GM19035 (cell line): ENCODE measurements around the gene EYS.
"Not testable (repeated sequence)": the region's sequence is repeated elsewhere in the genome, so short reads cannot be mapped to it uniquely, and the experiment has no call there.

Source experiments
- ATAC-seq: cut with Tn5 transposase; IDR thresholded peaks from one replicate; pipeline ENCODE4 v1.9.1; 2021; ENCODE audit not compliant: unreplicated experiment

The EYS gene

DNA sequence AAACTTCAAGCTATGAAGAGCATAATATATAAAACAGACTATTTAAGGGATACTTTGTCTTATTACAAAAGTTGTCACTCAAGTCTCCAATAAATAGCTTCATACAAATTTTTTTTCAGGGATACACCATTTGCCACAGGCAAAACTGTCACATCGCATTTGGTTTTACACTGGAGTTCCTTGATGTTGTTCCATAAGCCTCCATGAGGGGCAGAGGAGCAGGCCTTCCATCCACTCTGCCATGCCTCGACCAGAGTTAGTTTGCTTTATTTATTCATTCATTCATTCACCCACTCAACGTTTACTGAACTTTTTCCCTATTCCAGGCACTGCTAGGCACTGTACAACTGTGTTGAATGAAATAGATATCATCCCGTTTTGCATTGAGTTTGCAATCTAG, 1824.8 kb downstream of the EYS start:
- no peak for ATAC-seq

- no peak for ATAC-seq
These were observed 1825.2 kb downstream of the EYS start for GRCh38 chr6:63881791-63882190.

DNA sequence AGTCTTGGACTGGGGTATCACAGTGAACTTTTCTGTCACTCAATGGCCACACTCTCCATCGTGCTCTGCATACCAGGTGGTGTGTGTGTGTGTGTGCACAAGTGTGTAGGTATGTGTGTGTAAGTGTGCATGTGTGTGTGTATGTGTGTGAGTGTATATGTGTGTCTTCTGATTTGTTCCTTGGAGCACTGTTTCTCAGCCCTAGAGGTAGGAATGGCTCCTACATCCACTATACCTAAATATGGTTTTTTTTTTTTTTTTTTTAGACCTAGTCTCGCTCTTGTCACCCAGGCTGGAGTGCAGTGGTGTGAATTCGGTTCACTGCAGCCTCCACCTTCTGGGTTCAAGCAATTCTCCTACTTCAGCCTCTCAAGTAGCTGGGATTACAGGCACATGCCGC, 1834.8 kb downstream of the EYS start:
- ATAC-seq: no peak

DNA sequence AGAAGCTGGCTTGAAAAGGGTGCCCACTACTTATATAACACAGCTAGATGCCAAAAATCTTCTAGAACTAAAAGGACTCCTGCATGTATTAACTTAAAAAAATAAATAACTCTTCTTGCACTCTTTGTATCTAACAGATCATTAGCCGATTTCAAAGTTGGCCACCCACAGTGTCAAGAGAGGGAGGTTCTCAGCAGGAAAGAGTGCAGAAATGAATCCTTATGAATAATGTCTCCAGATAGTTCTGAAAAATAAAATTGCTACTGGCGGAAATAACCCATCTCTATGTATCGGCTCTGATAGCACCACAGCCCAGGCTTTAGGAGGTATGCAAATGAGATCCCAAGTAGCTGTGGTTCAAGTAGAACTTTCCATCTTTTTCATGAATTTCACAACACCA, 1838.7 kb downstream of the EYS start:
- ATAC-seq: no peak

GRCh38 chr6:63864671-63865318, 1842.2 kb downstream of the EYS start:
- ATAC-seq: no peak

GRCh38 chr6:63864061-63864460, 1843.0 kb downstream of the EYS start:
- no peak for ATAC-seq

GRCh38 chr6:63862486-63863198, 1844.4 kb downstream of the EYS start:
- ATAC-seq: no peak

DNA sequence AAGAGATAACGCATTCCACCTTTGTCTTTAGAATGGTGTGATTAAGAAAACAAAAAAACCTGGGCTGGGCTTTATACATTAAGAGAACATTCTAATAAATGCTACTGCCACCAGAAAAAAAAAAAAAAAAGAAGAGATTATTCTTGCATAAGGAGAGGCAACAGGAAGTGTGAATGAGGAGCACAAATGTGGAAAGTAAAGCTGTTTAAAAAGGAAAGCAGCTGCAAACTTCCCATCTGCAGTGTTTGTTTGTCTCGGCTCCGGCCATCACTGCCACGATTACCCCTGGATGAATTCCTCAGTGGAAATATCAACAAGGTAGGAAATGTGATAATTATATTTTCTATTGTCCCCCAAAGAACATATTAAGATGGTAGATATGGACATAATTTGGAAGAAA, 1847.5 kb downstream of the EYS start:
- ATAC-seq: no peak

DNA sequence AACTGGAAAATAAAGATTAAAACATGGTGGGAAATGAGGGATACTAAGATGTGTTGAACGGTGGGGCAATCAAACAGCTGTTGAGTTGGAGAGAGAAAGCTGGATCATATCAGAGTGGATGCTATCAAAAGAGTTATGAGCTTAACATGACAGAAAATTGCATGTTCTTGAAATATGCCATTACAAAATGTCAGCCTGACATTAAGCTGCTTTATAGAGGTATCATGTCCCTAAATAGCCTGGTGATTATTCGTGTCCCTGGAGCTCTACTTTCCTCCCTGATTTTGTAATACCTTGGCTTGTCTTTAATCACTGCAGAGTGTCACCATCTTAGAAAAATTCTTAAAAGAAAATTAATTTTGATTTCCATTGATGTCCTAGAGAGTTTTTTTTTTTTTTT, 1848.3 kb downstream of the EYS start:
- no peak for ATAC-seq

DNA sequence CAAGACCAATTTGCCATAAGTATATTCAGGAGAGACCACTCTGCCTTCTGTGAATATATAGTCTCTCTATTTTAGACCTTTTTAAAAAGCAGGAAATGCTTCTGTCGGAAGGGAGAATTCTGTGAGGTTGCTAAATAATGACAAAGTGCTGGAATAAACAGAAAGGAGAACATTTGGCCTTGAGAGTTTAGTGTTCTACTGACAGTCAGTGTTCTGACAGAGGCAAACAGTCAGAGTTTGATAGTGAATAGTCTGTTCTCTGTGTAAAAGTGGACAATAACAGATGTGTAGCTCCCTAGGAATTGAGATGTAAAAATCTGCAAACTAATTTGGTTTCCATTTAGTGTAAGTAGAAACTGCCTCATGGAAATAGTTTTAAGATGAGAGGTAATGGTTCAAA, 1850.8 kb downstream of the EYS start:
- ATAC-seq: no peak

GRCh38 chr6:63844287-63844686, 1862.7 kb downstream of the EYS start:
- no peak for ATAC-seq

DNA sequence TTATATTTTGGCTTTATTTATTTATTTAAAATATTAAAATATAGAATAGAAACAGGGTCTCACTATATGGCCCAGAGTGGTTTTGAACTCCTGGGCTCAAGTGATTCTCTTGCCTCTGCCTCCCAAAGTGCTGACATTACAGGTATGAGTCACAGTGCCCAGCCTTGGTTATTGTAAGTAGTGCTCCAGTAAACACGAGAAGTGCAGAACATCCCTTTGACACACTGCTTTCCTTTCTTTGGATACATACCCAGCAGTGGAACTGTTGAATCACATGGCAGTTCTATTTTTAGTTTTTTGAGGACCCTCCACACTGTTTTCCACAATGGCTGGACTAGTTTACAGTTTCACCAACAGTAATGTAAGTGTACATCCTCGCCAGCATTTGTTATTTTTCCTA, 1867.5 kb downstream of the EYS start:
- ATAC-seq: no peak

DNA sequence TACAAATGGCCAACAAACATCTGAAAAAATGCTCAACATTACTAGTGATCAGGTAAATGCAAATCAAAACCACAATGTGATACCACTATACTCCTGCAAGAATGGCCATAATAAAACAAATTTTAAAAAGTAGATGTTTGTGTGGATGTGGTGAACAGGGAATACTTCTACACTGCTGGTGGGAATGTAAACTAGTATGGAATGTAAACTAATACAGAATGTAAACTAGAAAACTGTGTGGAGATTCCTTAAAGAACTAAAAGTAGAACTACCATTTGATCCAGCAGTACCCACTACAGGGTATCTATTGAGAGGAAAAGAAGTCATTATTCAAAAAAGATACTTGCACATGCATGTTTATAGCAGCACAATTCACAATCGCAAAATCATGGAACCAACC, 1878.3 kb downstream of the EYS start:
- ATAC-seq: not testable (repeated sequence)

DNA sequence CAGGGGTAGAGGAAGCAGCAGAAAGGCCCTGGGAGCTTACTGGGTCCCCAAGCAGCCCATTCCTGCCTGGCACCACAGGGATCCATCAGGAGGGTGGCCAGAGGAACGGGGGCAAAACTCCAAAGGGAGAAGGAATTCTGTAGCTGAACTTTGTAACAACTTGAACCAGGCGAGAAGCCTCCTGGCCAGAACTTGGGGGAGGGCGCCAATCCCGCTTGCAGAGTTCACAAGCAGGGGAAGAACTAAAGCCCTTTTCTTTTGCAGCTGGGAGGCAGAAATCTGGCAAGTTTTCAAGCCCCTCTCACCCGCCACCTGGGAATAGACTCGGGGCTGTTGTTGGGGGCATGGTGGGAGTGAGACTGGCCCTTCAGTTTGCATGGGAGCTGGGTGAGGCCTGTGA, 1882.3 kb downstream of the EYS start:
- ATAC-seq: no peak

GRCh38 chr6:63821442-63821841, 1885.6 kb downstream of the EYS start:
- ATAC-seq: no peak

GRCh38 chr6:63819831-63820230, 1887.2 kb downstream of the EYS start:
- ATAC-seq: no peak

- ATAC-seq: no peak
These were observed 1889.5 kb downstream of the EYS start for GRCh38 chr6:63817492-63818050.

DNA sequence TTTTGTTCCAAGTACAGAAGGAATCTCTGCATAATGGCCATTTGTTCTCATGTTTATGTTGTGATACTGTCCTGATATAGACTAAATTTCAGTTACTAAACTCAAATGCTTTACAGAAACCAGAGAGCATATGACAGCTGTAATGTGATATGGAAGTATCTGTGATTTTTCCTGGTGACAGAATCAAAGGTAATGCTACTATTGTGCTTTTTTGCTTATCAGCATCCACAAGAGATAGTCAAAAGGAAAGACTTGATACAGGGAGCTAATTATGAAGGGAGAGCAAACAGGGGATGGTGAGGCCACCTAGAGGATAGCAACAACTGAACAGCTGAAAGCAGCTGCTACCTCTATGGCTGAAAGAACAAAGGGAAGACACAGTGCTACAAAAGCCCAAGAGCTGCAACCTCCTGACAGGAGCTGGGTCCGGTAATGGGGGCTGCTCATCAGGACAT, 1890.0 kb downstream of the EYS start:
- no peak for ATAC-seq

DNA sequence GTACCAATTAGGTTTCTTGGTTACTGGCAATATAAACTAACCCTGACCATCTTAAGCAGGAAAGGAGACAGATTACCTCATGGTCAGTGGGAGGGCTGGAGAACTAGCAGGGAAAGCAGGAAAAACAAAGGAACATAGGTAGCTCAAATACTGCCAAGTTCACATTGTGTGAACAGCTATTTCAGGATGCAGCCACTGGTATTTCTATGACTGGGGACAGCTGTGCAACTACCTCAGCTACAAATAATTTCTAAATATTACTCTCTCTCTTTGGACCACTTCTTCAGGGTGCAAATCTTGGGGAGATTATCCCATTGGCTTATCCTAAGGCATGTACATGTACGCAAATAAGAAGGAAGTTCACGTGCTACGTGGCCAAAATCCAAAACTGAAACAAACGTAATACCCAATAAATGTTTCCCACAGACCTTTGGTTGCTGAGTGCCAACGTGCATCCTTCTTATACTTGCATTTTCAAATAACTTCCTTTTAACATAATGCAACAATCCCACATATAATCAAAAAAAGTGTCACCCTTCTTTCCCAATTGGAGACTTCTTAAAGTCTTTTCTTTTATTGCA, 1890.5 kb downstream of the EYS start:
- ATAC-seq: no peak

DNA sequence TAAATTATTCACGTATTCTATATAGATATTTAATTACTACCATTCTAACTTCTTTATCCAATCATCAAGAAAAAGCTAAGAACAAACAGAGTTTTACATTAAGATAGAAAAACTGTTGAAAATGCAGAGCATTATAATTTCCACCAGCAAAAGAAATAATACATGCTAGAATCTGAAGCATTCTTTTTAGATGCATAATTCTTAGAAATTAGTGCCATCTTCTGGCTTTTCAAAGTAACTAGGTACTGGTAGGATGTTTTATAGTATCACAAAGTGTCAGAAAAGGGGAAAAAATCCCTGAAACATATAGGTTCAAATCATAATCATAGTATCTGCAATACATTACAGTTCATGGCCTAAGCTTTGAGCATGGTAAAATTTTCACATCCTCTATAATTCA, 1892.6 kb downstream of the EYS start:
- ATAC-seq: no peak

GRCh38 chr6:63813566-63814120, 1893.4 kb downstream of the EYS start:
- ATAC-seq: no peak

- ATAC-seq: no peak
These were observed 1898.5 kb downstream of the EYS start for GRCh38 chr6:63808576-63808975.
